Measurements from ENCODE around the gene ARHGAP18. TPM values are rescaled to one million over a fixed set of nuclear protein-coding genes. Genes with fewer than 3 reads are reported as not detected.

The ARHGAP18 gene
- total RNA-seq, 1 donor from 2014 or later = 4.5 TPM

DNA sequence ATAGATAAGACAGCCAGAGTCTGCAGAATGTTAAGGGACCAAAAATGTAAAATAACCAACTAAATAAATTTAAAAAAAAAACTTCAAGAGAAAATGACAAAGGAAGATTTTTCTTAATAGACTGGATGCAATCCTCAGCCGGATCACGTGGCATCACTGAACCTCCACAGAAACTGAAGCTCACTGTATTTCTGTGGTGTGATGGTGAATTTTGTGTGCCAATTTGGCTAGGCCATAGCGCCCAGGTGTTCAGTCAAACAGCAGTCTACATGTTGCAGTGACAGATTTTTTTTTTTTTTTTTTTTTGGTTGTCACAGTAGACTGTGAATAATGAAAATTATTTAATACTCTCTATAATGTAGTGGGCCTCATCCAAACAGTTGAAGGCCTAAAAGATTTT lies 95.5 kb downstream of the ARHGAP18 start:
- FAIRE-seq (no peak), DNase-seq (ENCODE audit: low read depth) (no peak)
- Histone ChIP-seq H3K4me3 (ENCODE audit: low read depth, low read length) (no peak overlapping the region), H3K27me3 (ENCODE audit: control insufficient read depth, insufficient read depth, low read length) (no peaks in the 10 kb centered on the region), H3K36me3 (ENCODE audit: control insufficient read depth, insufficient read depth, low read length) (no peaks in the 10 kb centered on the region)
- TF ChIP-seq, protein P1, sequence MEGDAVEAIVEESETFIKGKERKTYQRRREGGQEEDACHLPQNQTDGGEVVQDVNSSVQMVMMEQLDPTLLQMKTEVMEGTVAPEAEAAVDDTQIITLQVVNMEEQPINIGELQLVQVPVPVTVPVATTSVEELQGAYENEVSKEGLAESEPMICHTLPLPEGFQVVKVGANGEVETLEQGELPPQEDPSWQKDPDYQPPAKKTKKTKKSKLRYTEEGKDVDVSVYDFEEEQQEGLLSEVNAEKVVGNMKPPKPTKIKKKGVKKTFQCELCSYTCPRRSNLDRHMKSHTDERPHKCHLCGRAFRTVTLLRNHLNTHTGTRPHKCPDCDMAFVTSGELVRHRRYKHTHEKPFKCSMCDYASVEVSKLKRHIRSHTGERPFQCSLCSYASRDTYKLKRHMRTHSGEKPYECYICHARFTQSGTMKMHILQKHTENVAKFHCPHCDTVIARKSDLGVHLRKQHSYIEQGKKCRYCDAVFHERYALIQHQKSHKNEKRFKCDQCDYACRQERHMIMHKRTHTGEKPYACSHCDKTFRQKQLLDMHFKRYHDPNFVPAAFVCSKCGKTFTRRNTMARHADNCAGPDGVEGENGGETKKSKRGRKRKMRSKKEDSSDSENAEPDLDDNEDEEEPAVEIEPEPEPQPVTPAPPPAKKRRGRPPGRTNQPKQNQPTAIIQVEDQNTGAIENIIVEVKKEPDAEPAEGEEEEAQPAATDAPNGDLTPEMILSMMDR (IDR thresholded peaks at IDR 0.05; ENCODE audit: insufficient read depth, low read length, severe bottlenecking) = no peak

DNA sequence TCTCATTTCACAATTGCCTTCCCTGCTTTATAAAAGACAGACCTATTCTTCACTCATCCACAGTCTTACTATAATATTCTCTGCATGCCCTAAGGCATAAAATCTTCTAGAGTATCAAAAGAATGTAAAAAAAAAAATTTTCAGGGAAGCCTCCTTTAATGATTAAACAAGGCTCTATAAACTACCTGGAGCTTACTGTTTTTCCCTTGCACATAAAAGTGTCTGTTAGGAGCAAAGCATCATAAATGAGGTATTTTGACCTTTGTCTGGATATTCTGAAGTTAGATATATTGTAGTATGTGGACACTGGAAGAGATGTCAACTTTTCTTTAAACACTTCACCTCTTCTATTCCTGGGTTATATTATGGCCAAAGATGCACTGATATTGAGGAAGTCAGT lies 97.5 kb downstream of the ARHGAP18 start:
- no peak overlapping the region for H3K4me3 ChIP-seq (ENCODE audit: low read depth, low read length)
- no peaks in the 10 kb centered on the region for H3K36me3 ChIP-seq (ENCODE audit: control insufficient read depth, insufficient read depth, low read length)
- H3K27me3 ChIP-seq (ENCODE audit: control insufficient read depth, insufficient read depth, low read length) = no peaks in the 10 kb centered on the region
- TF ChIP-seq, protein P1 (IDR thresholded peaks at IDR 0.05; ENCODE audit: insufficient read depth, low read length, severe bottlenecking) = no peak
- FAIRE-seq (no peak), DNase-seq (ENCODE audit: low read depth) (no peak)

DNA sequence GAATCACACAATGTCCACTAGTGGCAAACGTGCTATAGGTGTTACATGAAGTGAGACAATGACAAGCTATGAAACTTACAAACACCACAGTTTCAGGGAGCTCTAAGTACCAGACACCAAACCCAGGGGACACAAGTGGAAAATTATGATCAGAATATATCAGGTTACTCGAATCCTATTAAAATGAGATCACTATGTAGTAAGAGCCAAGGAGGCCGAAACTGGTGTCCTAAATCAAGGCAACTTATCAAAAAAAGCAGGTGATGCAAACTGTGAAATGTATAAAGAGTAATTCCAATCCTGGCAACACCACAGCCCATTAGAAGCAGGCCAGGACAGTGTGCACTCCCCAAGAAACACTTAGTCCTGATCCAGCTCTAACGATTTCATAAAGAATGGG lies 100.3 kb downstream of the ARHGAP18 start:
- FAIRE-seq = no peak
- Histone ChIP-seq H3K4me3 (ENCODE audit: low read depth, low read length) (no peak overlapping the region), H3K36me3 (ENCODE audit: control insufficient read depth, insufficient read depth, low read length) (no peaks in the 10 kb centered on the region), H3K27me3 (ENCODE audit: control insufficient read depth, insufficient read depth, low read length) (no peaks in the 10 kb centered on the region)
- no peak for DNase-seq (ENCODE audit: low read depth)
- TF ChIP-seq, protein P1 (IDR thresholded peaks at IDR 0.05; ENCODE audit: insufficient read depth, low read length, severe bottlenecking) = no peak

DNA sequence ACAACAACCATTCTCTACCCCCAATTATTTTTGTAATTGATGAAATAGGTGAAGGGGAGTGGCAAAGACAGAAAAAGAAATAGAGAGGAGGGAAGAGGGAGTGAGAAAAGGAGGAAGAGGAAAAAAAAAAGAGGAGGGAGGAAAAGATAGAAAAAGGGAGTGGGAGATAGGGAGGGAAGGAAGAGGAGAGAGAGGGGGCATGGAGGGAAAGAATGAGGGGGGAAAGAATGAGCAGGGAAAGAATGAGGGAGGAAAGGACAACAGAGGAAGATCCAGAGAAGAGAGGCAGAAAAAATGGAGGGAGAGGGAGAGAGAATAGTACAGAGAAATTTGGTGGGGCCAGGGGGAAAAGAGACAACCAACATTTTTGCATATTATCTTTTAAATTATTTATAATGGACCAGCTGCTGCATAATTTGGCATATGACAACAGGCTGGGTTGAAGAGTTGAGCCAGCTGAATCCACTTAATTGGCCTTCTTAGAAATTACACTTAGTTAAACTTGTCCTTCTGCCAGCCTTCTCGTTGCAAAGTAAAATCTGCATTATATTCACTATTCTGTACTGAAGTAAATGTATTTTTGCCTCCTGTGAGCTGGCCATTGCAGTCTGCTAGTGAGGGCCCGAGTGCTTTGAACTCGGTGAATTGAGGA lies 101.0 kb downstream of the ARHGAP18 start:
- no peak for DNase-seq (ENCODE audit: low read depth)
- no peaks in the 10 kb centered on the region for H3K36me3 ChIP-seq (ENCODE audit: control insufficient read depth, insufficient read depth, low read length)
- H3K4me3 ChIP-seq (ENCODE audit: low read depth, low read length) = no peak overlapping the region
- H3K27me3 ChIP-seq (ENCODE audit: control insufficient read depth, insufficient read depth, low read length) = no peaks in the 10 kb centered on the region
- FAIRE-seq = no peak
- TF ChIP-seq, protein P1 (IDR thresholded peaks at IDR 0.05; ENCODE audit: insufficient read depth, low read length, severe bottlenecking) = no peak

DNA sequence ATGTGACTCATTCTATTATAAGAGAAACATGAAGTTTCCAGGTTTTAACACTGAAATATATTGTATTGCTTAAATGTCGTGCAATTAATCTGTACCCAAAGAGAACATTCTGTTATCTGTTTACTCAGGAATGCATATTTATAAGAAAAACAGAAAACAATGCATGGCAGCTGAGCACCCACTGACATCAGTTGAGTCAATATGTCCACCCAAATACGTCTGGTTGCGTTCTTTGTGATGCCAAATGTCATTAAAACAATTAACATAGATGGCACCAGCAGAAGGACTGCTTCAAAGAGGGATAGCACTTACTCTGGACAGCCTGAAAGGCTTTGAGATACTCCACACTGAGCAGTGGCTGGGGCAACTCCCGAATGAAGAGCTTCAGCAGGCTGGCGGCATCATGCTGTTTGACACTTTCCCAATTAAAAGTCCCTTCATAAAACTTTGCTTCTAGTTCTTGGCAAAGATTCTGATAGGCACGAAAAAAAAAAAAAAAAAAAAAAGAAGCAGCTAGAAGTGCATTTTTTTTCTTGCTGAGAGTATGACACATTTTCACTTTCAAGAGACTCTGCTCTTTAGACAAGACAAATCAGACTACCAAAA lies 102.3 kb downstream of the ARHGAP18 start:
- Histone ChIP-seq H3K27me3 (ENCODE audit: control insufficient read depth, insufficient read depth, low read length) (no peaks in the 10 kb centered on the region), H3K36me3 (ENCODE audit: control insufficient read depth, insufficient read depth, low read length) (no peaks in the 10 kb centered on the region), H3K4me3 (ENCODE audit: low read depth, low read length) (no peak overlapping the region)
- no peak for DNase-seq (ENCODE audit: low read depth)
- TF ChIP-seq, protein P1 (IDR thresholded peaks at IDR 0.05; ENCODE audit: insufficient read depth, low read length, severe bottlenecking) = no peak
- no peak for FAIRE-seq

DNA sequence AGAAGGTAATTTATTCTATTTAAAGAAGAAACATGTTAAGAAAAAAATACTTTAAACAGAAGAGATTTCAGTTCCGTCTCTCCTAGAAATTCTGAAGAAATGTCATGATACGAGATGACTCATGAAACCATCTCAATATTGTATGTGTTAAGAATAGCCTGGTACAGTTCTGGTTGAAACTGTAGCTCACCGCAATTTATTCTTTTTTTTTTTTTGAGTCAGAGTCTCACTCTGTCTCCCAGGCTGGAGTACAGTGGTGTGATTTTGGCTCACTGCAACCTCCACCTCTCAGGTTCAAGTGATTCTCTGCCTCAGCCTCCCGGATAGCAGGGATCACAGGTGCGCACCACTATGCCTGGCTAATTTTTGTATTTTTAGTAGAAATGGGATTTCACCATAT lies 103.3 kb downstream of the ARHGAP18 start:
- Histone ChIP-seq H3K36me3 (ENCODE audit: control insufficient read depth, insufficient read depth, low read length) (no peaks in the 10 kb centered on the region), H3K27me3 (ENCODE audit: control insufficient read depth, insufficient read depth, low read length) (no peaks in the 10 kb centered on the region), H3K4me3 (ENCODE audit: low read depth, low read length) (no peak overlapping the region)
- FAIRE-seq (no peak), DNase-seq (ENCODE audit: low read depth) (no peak)
- TF ChIP-seq, protein P1 (IDR thresholded peaks at IDR 0.05; ENCODE audit: insufficient read depth, low read length, severe bottlenecking) = no peak

Measured in bronchial epithelial cell (primary cell).